AG04450 (cell line): Measurements from ENCODE around the gene SLAIN2. TPM values are rescaled to one million over a fixed set of nuclear protein-coding genes. Genes with fewer than 3 reads are reported as not detected.

Experiments used
- CTCF ChIA-PET: fragments of 300-600, 350-600 bp; formaldehyde crosslinking; extraction: SDS; loops from one replicate; lab custom pipeline; 2022; ENCODE audit warnings: antibody characterized with exemption, inconsistent platforms; lab: Charles Lee
- POLR2A ChIA-PET: fragments of 350-600 bp; formaldehyde crosslinking; extraction: SDS; loops from one replicate; lab custom pipeline; 2021; ENCODE audit warnings: antibody characterized with exemption, inconsistent platforms; lab: Yijun Ruan, JAX
- DNase-seq: peaks from one replicate; pipeline ENCODE4 v3.0.0-alpha.2; 2011; ENCODE audit warnings: low read depth, low spot score
- H3K27ac ChIP-seq: one replicate; pipeline ENCODE4 v1.5.1; 2012; ENCODE audit warnings: low read depth, low read length, control low read depth
- H3K27me3 ChIP-seq: one replicate; pipeline ENCODE4 v1.6.0; 2012; ENCODE audit warnings: low read length; ENCODE audit not compliant: control insufficient read depth, insufficient read depth
- H3K4me3 ChIP-seq: 2 replicates; pipeline ENCODE4 v1.5.1; 2011; ENCODE audit warnings: mild to moderate bottlenecking, low read depth, low read length, control low read depth
- H3K9me3 ChIP-seq: 2 replicates; pipeline ENCODE4 v1.5.1; 2012; ENCODE audit warnings: low read length; ENCODE audit not compliant: control insufficient read depth, insufficient read depth
- CTCF ChIP-seq: IDR thresholded peaks from 2 replicates; pipeline ENCODE4 v1.5.1; 2011; ENCODE audit warnings: low read depth, low read length, control low read depth, inconsistent platforms
- polyA plus RNA-seq: library from polyadenylated mRNA; depleted of rRNA; stranded (reverse); fragments of >200 nt; gene quantifications from 2 replicates; pipeline ENCODE4 v1.2.3, GENCODE V29; 2011

The SLAIN2 gene
- polyA plus RNA-seq, 1 experiment, result 33.7 TPM

- no peak for TF ChIP-seq CTCF
- no peaks in the 10 kb centered on the region for H3K9me3 ChIP-seq
- ChIA-PET CTCF (no interaction called here), POLR2A (no interaction called here)
- no peak overlapping the region for H3K27ac ChIP-seq
- peaks cover 8% of the 10 kb centered on the region for H3K27me3 ChIP-seq
- no peak overlapping the region for H3K4me3 ChIP-seq
- no peak for DNase-seq
Observed at GRCh38 chr4:48462363-48462762, 121.0 kb downstream of the SLAIN2 start.

GRCh38 chr4:48467442-48467841 is 126.1 kb downstream of the SLAIN2 start:
- H3K27ac ChIP-seq, result no peak overlapping the region
- no peak for DNase-seq
- peaks cover 5% of the 10 kb centered on the region for H3K27me3 ChIP-seq
- no peak overlapping the region for H3K4me3 ChIP-seq
- no peak for TF ChIP-seq CTCF
- no peaks in the 10 kb centered on the region for H3K9me3 ChIP-seq
- ChIA-PET CTCF (interaction anchor here (2.0 kb wide), 1 partner anchor 21 kb away, joined by 9 read pairs; no protein-coding TSS in a partner anchor), POLR2A (no interaction called here)

GRCh38 chr4:48467891-48468290 is 126.6 kb downstream of the SLAIN2 start:
- H3K27me3 ChIP-seq, result peaks cover 2% of the 10 kb centered on the region
- CTCF ChIA-PET, result interaction anchor here (2.0 kb wide), 1 partner anchor 22 kb away, joined by 9 read pairs; no protein-coding TSS in a partner anchor
- POLR2A ChIA-PET, result no interaction called here

GRCh38 chr4:48470137-48470536 is 128.8 kb downstream of the SLAIN2 start:
- no peak overlapping the region for H3K27ac ChIP-seq
- H3K9me3 ChIP-seq, result no peaks in the 10 kb centered on the region
- H3K4me3 ChIP-seq, result no peak overlapping the region
- peaks cover 2% of the 10 kb centered on the region for H3K27me3 ChIP-seq
- TF ChIP-seq CTCF, result no peak
- ChIA-PET POLR2A (no interaction called here), CTCF (no interaction called here)
- DNase-seq, result no peak

More at GRCh38 chr4:48467891-48468290, 126.6 kb downstream of the SLAIN2 start:
- Histone ChIP-seq H3K9me3 (no peaks in the 10 kb centered on the region), H3K27ac (no peak overlapping the region), H3K4me3 (no peak overlapping the region)
- TF ChIP-seq CTCF, result no peak
- no peak for DNase-seq

GRCh38 chr4:48470570-48470969 is 129.2 kb downstream of the SLAIN2 start:
- POLR2A ChIA-PET, result no interaction called here
- TF ChIP-seq CTCF, result no peak
- H3K27me3 ChIP-seq, result peaks cover 2% of the 10 kb centered on the region
- no peak overlapping the region for H3K27ac ChIP-seq
- no peak for DNase-seq
- CTCF ChIA-PET, result interaction anchor here (0.6 kb wide), 1 partner anchor 24 kb away, joined by 4 read pairs; no protein-coding TSS in a partner anchor
- H3K4me3 ChIP-seq, result no peak overlapping the region
- no peaks in the 10 kb centered on the region for H3K9me3 ChIP-seq
